ENCODE results near the gene ITGB1BP2.
"Not testable (repeated sequence)": the region's sequence is repeated elsewhere in the genome, so short reads cannot be mapped to it uniquely, and the experiment has no call there.

The ITGB1BP2 gene

DNA sequence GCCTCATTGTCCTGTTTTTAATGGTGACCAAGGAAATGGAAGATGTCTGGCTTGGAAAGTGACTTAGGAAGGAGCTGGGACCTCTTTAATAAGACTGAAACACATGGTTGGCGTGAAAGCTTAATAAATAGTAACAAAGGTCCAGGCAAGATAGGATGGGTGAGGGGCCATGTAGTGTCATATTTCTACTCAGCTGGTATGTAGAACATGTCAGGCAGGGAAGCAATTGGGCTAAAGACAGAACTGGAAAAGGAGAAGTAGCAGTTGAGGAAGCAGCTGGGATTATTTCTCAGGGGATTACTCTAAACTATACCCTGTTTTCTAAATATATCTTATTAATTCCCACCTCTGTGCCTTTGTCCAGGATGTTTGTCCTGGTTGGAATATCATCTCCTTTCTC lies 18.6 kb downstream of the ITGB1BP2 start (continued):
- no peak for TF ChIP-seq POU6F1 (CRISPR knock-in tag; IDR thresholded peaks at IDR 0.05; ENCODE audit: borderline replicate concordance, low read depth)

- no peak for TF ChIP-seq RARB (CRISPR knock-in tag; IDR thresholded peaks at IDR 0.05)
- no peak for TF ChIP-seq PPARA (CRISPR knock-in tag; IDR thresholded peaks at IDR 0.05; ENCODE audit: borderline replicate concordance)
- no peak for TF ChIP-seq ZFP30 (CRISPR knock-in tag; IDR thresholded peaks at IDR 0.05)
- TF ChIP-seq BACH2 (CRISPR knock-in tag; IDR thresholded peaks at IDR 0.05; ENCODE audit: borderline replicate concordance), result no peak
- no peak for TF ChIP-seq TSHZ2 (CRISPR knock-in tag; IDR thresholded peaks at IDR 0.05)
- no peak for TF ChIP-seq ZFP3 (CRISPR knock-in tag; IDR thresholded peaks at IDR 0.05)
- TF ChIP-seq GLIS3 (CRISPR knock-in tag; IDR thresholded peaks at IDR 0.05), result no peak
- TF ChIP-seq, protein P1, sequence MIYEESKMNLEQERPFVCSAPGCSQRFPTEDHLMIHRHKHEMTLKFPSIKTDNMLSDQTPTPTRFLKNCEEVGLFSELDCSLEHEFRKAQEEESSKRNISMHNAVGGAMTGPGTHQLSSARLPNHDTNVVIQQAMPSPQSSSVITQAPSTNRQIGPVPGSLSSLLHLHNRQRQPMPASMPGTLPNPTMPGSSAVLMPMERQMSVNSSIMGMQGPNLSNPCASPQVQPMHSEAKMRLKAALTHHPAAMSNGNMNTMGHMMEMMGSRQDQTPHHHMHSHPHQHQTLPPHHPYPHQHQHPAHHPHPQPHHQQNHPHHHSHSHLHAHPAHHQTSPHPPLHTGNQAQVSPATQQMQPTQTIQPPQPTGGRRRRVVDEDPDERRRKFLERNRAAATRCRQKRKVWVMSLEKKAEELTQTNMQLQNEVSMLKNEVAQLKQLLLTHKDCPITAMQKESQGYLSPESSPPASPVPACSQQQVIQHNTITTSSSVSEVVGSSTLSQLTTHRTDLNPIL (CRISPR knock-in tag; IDR thresholded peaks at IDR 0.05; ENCODE audit: low read depth), result no peak
- TF ChIP-seq ISL1 (CRISPR knock-in tag; IDR thresholded peaks at IDR 0.05), result no peak
- TF ChIP-seq CSDC2 (CRISPR knock-in tag; IDR thresholded peaks at IDR 0.05), result no peak
- no peak for TF ChIP-seq PATZ1 (CRISPR knock-in tag; IDR thresholded peaks at IDR 0.05; ENCODE audit: borderline replicate concordance)
- TF ChIP-seq TCF4 (CRISPR knock-in tag; IDR thresholded peaks at IDR 0.05; ENCODE audit: borderline replicate concordance), result no peak
- TF ChIP-seq ZNF8 (CRISPR knock-in tag; IDR thresholded peaks at IDR 0.05), result no peak
- no peak for TF ChIP-seq TOX (CRISPR knock-in tag; IDR thresholded peaks at IDR 0.05; ENCODE audit: borderline replicate concordance)
- no peak for ATAC-seq
Observed at GRCh38 chrX:71321731-71322130, 20.2 kb downstream of the ITGB1BP2 start.

GRCh38 chrX:71324452-71324851 lies 22.9 kb downstream of the ITGB1BP2 start:
- not testable (repeated sequence) for ATAC-seq

- no peak for ATAC-seq
- TF ChIP-seq TOX (CRISPR knock-in tag; IDR thresholded peaks at IDR 0.05; ENCODE audit: borderline replicate concordance) (no peak), RARB (CRISPR knock-in tag; IDR thresholded peaks at IDR 0.05) (no peak)
Observed at GRCh38 chrX:71326394-71326793, 24.8 kb downstream of the ITGB1BP2 start.

GRCh38 chrX:71349151-71349665 lies 47.7 kb downstream of the ITGB1BP2 start:
- ATAC-seq, result not testable (repeated sequence)

DNA sequence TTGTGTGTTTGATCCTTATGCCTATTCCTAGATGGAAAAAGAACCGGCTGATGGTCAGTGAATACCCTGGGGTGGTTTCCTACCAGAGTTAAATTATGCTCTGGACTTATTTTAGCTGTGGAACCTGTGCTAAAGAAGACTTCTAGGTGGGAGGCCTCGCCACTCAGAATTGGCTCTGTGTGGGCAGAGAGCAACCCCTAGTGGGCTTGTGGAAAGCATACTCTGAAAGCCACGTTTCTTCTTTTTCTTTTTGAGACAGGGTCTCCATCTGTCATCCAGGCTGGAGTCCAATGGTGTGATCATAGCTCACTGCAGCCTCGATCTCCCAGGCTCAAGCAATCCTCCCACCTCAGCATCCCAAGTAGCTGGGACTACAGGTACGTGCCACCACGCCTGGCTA lies 48.3 kb downstream of the ITGB1BP2 start:
- peak; percentile 83 for ATAC-seq

DNA sequence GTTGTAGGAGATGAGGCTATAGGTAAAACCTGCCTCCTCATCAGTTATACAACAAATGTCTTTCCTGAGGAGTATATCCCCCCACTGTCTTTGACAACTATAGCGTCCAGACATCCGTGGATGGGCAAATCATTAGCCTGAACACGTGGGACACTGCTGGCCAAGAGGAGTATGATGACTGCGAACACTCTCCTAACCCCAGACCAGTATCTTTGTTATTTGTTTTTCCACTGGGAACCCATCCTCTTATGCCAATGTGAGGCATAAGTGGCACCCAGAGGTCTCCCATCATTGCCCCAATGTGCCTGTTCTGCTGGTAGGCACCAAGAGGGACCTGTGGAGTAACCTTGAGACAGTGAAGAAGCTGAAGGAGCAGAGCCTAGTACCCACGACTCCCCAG lies 50.9 kb downstream of the ITGB1BP2 start:
- ATAC-seq, result not testable (repeated sequence)
